Adrenal gland (tissue), 5 donors: Measurements from ENCODE around the gene KLHL14.

ENCODE experiments used
- CTCF ChIP-seq, 6 experiments: fragments of 450-650 bp in 4 of 6; fragments of 200-600 bp in 2 of 6; sonication (generic) in 1 of 6; IDR thresholded peaks; 1 replicate in 5 of 6; 2 replicates in 1 of 6; pipeline versions ENCODE4 v1.5.1 to v1.8.0; 2016 to 2021; ENCODE audit warnings: antibody characterized with exemption in 6 of 6, mild to moderate bottlenecking in 2 of 6, moderate library complexity in 1 of 6
- POLR2A ChIP-seq, 2 donors: fragments of 450-650 bp; IDR thresholded peaks; one replicate each; pipeline ENCODE4 v1.6.1; 2017; ENCODE audit warnings: antibody characterized with exemption in 2 of 2, mild to moderate bottlenecking in 2 of 2, moderate library complexity in 1 of 2
- donor health status: DM: no; HTN: no; CAD: no.

DNA sequence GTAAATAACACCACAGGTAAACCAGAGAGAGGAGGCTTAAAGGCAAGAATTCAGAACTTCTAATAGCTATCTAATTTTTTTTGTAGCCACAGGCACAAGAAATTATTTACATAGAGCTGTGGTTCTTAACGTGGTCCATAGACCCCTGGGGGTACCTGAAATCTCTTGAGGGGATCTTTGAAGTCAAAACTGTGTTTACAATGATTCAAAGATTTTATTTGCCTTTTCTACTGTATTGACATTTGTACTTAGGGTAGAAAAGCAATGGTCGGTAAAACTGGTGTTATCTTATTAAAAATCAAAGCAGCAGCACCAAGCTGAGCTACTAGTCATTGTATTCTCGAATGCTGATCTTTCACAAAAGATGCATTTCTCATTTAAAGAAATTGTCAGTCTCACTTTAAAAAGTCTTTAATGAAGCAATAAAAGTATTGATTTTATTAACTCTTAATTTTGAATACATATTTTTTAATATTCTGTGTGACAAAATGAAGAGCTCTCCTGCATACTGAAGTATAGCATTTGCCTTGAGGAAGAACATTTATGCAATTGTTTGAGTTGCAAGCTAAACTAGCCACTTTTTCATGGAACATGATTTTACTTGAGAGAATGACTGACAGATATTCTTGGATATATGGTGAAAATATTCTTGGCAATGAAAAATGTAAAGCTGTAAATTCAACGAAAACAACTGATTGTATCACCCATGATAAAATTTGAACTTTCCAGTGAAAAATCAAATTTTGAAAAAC is 25.6 kb upstream of the KLHL14 start:
- TF ChIP-seq CTCF (IDR thresholded peaks at IDR 0.05), result no peak
- no peak for TF ChIP-seq POLR2A (IDR thresholded peaks at IDR 0.05)
